Measurements from ENCODE around the gene USP12. TPM values are rescaled to one million over a fixed set of nuclear protein-coding genes. Genes with fewer than 3 reads are reported as not detected.

The USP12 gene
- total and polyA plus RNA-seq, 9 donors, result 9.5 to 23.6 (median 19.2) TPM

GRCh38 chr13:27201661-27202060 lies 30.1 kb upstream of the USP12 start:
- no peaks in the 10 kb centered on the region for H3K4me1 ChIP-seq (ENCODE audit: insufficient read depth)
- no peak for DNase-seq
- intact Hi-C loops (cut with DNase I), result no loop called here
- H3K4me3 ChIP-seq, result no peak overlapping the region
- no peaks in the 10 kb centered on the region for H3K27me3 ChIP-seq
- H3K9me3 ChIP-seq, result no peaks in the 10 kb centered on the region
- no peaks in the 10 kb centered on the region for H3K36me3 ChIP-seq
- TF ChIP-seq CTCF (IDR thresholded peaks at IDR 0.05) (no peak), POLR2A (IDR thresholded peaks at IDR 0.05) (no peak), EP300 (IDR thresholded peaks at IDR 0.05) (no peak)
- H3K27ac ChIP-seq, result no peak overlapping the region
- 86 to 97% (median 89%) methylated on average over 1 of the region's 1 CpG for WGBS, 3 donors

- H3K4me3 ChIP-seq, result no peak overlapping the region
- no peaks in the 10 kb centered on the region for H3K27me3 ChIP-seq
- H3K36me3 ChIP-seq, result no peaks in the 10 kb centered on the region
- intact Hi-C loops (cut with DNase I), result no loop called here
- no peak overlapping the region for H3K27ac ChIP-seq
- WGBS, 3 donors, result 52 to 57% (median 55%) methylated on average over 1 of the region's 1 CpG
- DNase-seq, result no peak
- no peaks in the 10 kb centered on the region for H3K4me1 ChIP-seq (ENCODE audit: insufficient read depth)
- no peaks in the 10 kb centered on the region for H3K9me3 ChIP-seq
- TF ChIP-seq EP300 (IDR thresholded peaks at IDR 0.05) (no peak), POLR2A (IDR thresholded peaks at IDR 0.05) (no peak), CTCF (IDR thresholded peaks at IDR 0.05) (no peak)
Measured at GRCh38 chr13:27200413-27201070, 28.9 kb upstream of the USP12 start.

GRCh38 chr13:27199696-27200095 lies 28.1 kb upstream of the USP12 start:
- no peaks in the 10 kb centered on the region for H3K36me3 ChIP-seq
- DNase-seq, result no peak
- 10 to 24% (median 17%) methylated on average over 2 of the region's 2 CpGs for WGBS, 3 donors
- H3K27me3 ChIP-seq, result no peaks in the 10 kb centered on the region
- H3K4me1 ChIP-seq (ENCODE audit: insufficient read depth), result no peaks in the 10 kb centered on the region
- no peaks in the 10 kb centered on the region for H3K9me3 ChIP-seq
- H3K4me3 ChIP-seq, result no peak overlapping the region
- H3K27ac ChIP-seq, result no peak overlapping the region
- intact Hi-C loops (cut with DNase I), result no loop called here
- TF ChIP-seq CTCF (IDR thresholded peaks at IDR 0.05), result no peak
- no peak for TF ChIP-seq EP300 (IDR thresholded peaks at IDR 0.05)
- no peak for TF ChIP-seq POLR2A (IDR thresholded peaks at IDR 0.05)

- Histone ChIP-seq H3K9me3 (no peaks in the 10 kb centered on the region), H3K27ac (no peak overlapping the region), H3K27me3 (no peaks in the 10 kb centered on the region), H3K4me3 (no peak overlapping the region), H3K36me3 (no peaks in the 10 kb centered on the region), H3K4me1 (ENCODE audit: insufficient read depth) (no peaks in the 10 kb centered on the region)
- WGBS, 3 donors, result 55 to 68% (median 56%) methylated on average over 3 of the region's 3 CpGs
- intact Hi-C loops (cut with DNase I), result no loop called here
- no peak for DNase-seq
- TF ChIP-seq EP300 (IDR thresholded peaks at IDR 0.05) (no peak), CTCF (IDR thresholded peaks at IDR 0.05) (no peak)
Measured at GRCh38 chr13:27199211-27199610, 27.6 kb upstream of the USP12 start.

All from ovary (tissue), 9 donors.